Panc1 (cell line): Measurements from ENCODE around the gene ATXN10.

Source experiments
- CTCF ChIP-seq: fragments of 450-650 bp; IDR thresholded peaks from 2 replicates; pipeline ENCODE4 v1.5.1; 2017; ENCODE audit warnings: mild to moderate bottlenecking
- POLR2AphosphoS5 ChIP-seq: IDR thresholded peaks from 2 replicates; pipeline ENCODE4 v1.6.1; 2012; ENCODE audit warnings: mild to moderate bottlenecking, low read depth, low read length, moderate library complexity

- TF ChIP-seq CTCF: no peak
- no peak for TF ChIP-seq POLR2AphosphoS5
Observed at GRCh38 chr22:45670981-45671782, 452 bp upstream of the ATXN10 start.
